ENCODE data around the gene CLEC4C. TPM values are rescaled to one million over a fixed set of nuclear protein-coding genes. Genes with fewer than 3 reads are reported as not detected.

Gene CLEC4C
- total RNA-seq, 1 donor from 2014 or later = not detected

GRCh38 chr12:7723926-7724325, 23.2 kb downstream of the CLEC4C start:
- DNase-seq = no peak

- DNase-seq = no peak
Observed at GRCh38 chr12:7719946-7720730, 27.0 kb downstream of the CLEC4C start.

GRCh38 chr12:7716381-7716780, 30.8 kb downstream of the CLEC4C start:
- DNase-seq = no peak

- DNase-seq = no peak
Observed at GRCh38 chr12:7712841-7713442, 34.2 kb downstream of the CLEC4C start.

- DNase-seq = no peak
Observed at GRCh38 chr12:7711133-7711532, 36.0 kb downstream of the CLEC4C start, which contains the start of gene DPPA3. Gene DPPA3, plus strand, starts transcription at chr12:7711433. Its CDS starts 138 bp downstream, at chr12:7711571.

GRCh38 chr12:7709969-7710675, 37.1 kb downstream of the CLEC4C start:
- no peak for DNase-seq

- no peak for DNase-seq
Observed at GRCh38 chr12:7705846-7706245, 41.3 kb downstream of the CLEC4C start.

GRCh38 chr12:7695566-7696197, 51.5 kb downstream of the CLEC4C start, which contains the start of gene GDF3:
Gene GDF3, minus strand, starts transcription at chr12:7695775. Its CDS starts 47 bp downstream, at chr12:7695728.
- peak; percentile 11 for DNase-seq

- DNase-seq = no peak
Observed at GRCh38 chr12:7695237-7695560, 52.0 kb downstream of the CLEC4C start.

GRCh38 chr12:7694556-7695236, 52.5 kb downstream of the CLEC4C start:
- DNase-seq = no peak

GRCh38 chr12:7693793-7694192, 53.4 kb downstream of the CLEC4C start:
- no peak for DNase-seq

GRCh38 chr12:7681535-7681934, 65.6 kb downstream of the CLEC4C start:
- DNase-seq = no peak

Small RNA genes lying within 50 kb of the gene (small RNA-seq; reads per million reads assigned to genes)
- gene RF00019 (ENCODE audit: low replicate concordance) = not detected

Other genes starting within 250 kb of the CLEC4C start
- 8.8 TPM for gene CD163, start 243.6 kb downstream of the CLEC4C start, total RNA-seq
- not detected for gene APOBEC1, start 81.5 kb downstream of the CLEC4C start, total RNA-seq
- gene GDF3, start 51.6 kb downstream of the CLEC4C start, total RNA-seq = not detected
- not detected for gene DPPA3, start 35.9 kb downstream of the CLEC4C start, total RNA-seq
- not detected for gene NANOGNB, start 17.8 kb upstream of the CLEC4C start, total RNA-seq
- not detected for gene NANOG, start 42.0 kb upstream of the CLEC4C start, total RNA-seq
- not detected for gene SLC2A14, start 125.5 kb upstream of the CLEC4C start, total RNA-seq
- gene SLC2A3, start 188.8 kb upstream of the CLEC4C start, total RNA-seq = 60.8 TPM

Data from tongue (tissue), 3 donors.